NT2/D1 (cell line): ENCODE measurements around the gene SCNN1G.
"Not testable (repeated sequence)": the region's sequence is repeated elsewhere in the genome, so short reads cannot be mapped to it uniquely, and the experiment has no call there.

Experiments used
- DNase-seq: peaks from one replicate; pipeline ENCODE4 v3.0.0-alpha.2; 2011; ENCODE audit warnings: low read depth, low spot score
- H3K27me3 ChIP-seq: 2 replicates; pipeline ENCODE4 v1.6.0; 2011; ENCODE audit warnings: mild to moderate bottlenecking; ENCODE audit not compliant: insufficient read length, insufficient read depth
- H3K36me3 ChIP-seq: 2 replicates; pipeline ENCODE4 v1.6.1; 2011; ENCODE audit warnings: mild to moderate bottlenecking, low read length, mixed read lengths; ENCODE audit not compliant: insufficient read depth, insufficient read length
- H3K4me1 ChIP-seq: 2 replicates; pipeline ENCODE4 v1.5.1; 2011; ENCODE audit not compliant: insufficient read depth, insufficient read length
- H3K4me3 ChIP-seq: 2 replicates; pipeline ENCODE4 v1.5.1; 2011; ENCODE audit warnings: low read depth; ENCODE audit not compliant: insufficient read length
- H3K9ac ChIP-seq: 2 replicates; pipeline ENCODE4 v1.6.0; 2011; ENCODE audit warnings: low read depth; ENCODE audit not compliant: insufficient read length
- H3K9me3 ChIP-seq: 2 replicates; pipeline ENCODE4 v1.5.1; 2011; ENCODE audit warnings: mild to moderate bottlenecking, low read length; ENCODE audit not compliant: insufficient read depth
- SUZ12 ChIP-seq: IDR thresholded peaks from 2 replicates; pipeline ENCODE4 v1.6.1; 2011; ENCODE audit not compliant: insufficient read length, insufficient read depth; ENCODE audit errors: extremely low read depth
- YY1 ChIP-seq: IDR thresholded peaks from 2 replicates; pipeline ENCODE4 v1.6.1; 2011; ENCODE audit not compliant: insufficient read length, insufficient read depth
- ZNF274 ChIP-seq: IDR thresholded peaks from 2 replicates; pipeline ENCODE4 v1.6.1; 2011; ENCODE audit warnings: mild to moderate bottlenecking, low read depth, low read length

The SCNN1G gene

GRCh38 chr16:23141033-23141432, 41.5 kb upstream of the SCNN1G start:
- Histone ChIP-seq H3K4me1 (peaks cover 6% of the 10 kb centered on the region), H3K36me3 (no peaks in the 10 kb centered on the region), H3K9ac (no peak overlapping the region), H3K27me3 (no peaks in the 10 kb centered on the region), H3K9me3 (peaks cover 13% of the 10 kb centered on the region; the same call in 1 of the 2 replicates), H3K4me3 (no peak overlapping the region)
- DNase-seq: no peak
- TF ChIP-seq SUZ12: no peak
- TF ChIP-seq ZNF274: no peak
- no peak for TF ChIP-seq YY1

- peaks cover 13% of the 10 kb centered on the region; the same call in 1 of the 2 replicates for H3K9me3 ChIP-seq
- H3K9ac ChIP-seq: no peak overlapping the region
- H3K4me1 ChIP-seq: peaks cover 6% of the 10 kb centered on the region
- TF ChIP-seq ZNF274 (no peak), SUZ12 (no peak), YY1 (no peak)
- H3K4me3 ChIP-seq: no peak overlapping the region
- no peaks in the 10 kb centered on the region for H3K36me3 ChIP-seq
- H3K27me3 ChIP-seq: no peaks in the 10 kb centered on the region
- no peak for DNase-seq
Measured at GRCh38 chr16:23141500-23141899, 41.0 kb upstream of the SCNN1G start.

DNA sequence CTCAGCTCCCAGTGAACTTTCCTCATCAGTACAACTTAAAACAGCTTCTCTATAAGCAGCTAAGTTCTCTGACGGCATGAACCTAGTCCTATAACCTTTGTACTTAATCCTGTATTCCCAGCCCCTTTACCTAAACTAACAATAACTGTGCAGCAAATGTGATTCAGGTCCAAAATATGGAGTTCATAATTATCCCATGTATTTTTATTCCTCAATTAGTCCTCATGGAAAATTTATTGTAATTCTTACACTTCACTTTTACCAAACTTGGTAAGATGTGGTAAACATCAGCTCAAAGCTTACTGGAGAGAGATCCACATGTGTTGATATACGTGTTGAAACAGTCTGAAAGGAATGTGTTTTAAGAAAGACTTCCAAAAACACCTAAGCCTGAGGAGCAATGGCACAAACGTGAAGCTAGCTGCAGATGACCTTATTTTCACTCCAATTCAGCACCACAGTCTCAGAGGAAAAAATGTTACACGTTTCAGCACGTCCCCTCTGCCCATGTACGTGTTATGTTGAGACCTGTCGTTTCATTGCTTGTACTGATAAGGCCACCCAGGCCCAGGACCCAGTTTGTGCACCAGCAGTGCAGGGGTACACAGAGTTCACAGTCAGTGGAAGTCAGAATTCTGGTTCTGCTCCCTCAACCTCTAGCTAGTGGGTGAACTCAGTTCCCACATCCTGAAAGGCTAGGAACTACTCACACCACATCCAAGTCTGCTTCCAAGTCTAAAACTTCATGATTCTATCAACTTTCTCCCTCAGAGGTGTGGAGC, 40.4 kb upstream of the SCNN1G start:
- peaks cover 8% of the 10 kb centered on the region; the same call in 1 of the 2 replicates for H3K9me3 ChIP-seq
- no peak for TF ChIP-seq SUZ12
- no peak for TF ChIP-seq ZNF274
- TF ChIP-seq YY1: no peak
- no peaks in the 10 kb centered on the region for H3K36me3 ChIP-seq
- H3K4me3 ChIP-seq: no peak overlapping the region
- H3K4me1 ChIP-seq: peaks cover 6% of the 10 kb centered on the region
- H3K9ac ChIP-seq: no peak overlapping the region
- H3K27me3 ChIP-seq: no peaks in the 10 kb centered on the region
- DNase-seq: no peak

DNA sequence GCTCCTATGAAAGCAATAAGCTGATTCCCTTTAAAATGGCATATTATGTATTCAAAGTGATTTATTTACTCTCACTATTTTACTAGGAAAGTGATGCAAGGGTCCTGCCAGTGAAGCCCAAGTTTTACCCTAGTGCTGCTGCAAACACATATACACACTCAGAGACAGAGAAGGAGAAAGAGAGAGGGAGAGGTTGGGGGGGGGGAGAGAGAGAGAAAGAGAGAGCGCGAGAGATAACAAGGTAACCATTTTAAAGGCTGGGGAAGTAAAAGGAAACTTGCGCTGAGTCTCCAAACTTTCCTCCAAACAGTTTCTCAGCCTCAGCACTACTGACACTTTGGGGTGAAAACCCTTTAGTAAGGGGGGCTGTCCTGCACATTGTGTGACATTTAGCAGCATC, 39.2 kb upstream of the SCNN1G start:
- Histone ChIP-seq H3K27me3 (no peaks in the 10 kb centered on the region), H3K9me3 (no peaks in the 10 kb centered on the region), H3K4me3 (no peak overlapping the region), H3K4me1 (peaks cover 6% of the 10 kb centered on the region), H3K9ac (no peak overlapping the region), H3K36me3 (no peaks in the 10 kb centered on the region)
- TF ChIP-seq ZNF274: no peak
- TF ChIP-seq YY1: no peak
- TF ChIP-seq SUZ12: no peak
- DNase-seq: no peak

DNA sequence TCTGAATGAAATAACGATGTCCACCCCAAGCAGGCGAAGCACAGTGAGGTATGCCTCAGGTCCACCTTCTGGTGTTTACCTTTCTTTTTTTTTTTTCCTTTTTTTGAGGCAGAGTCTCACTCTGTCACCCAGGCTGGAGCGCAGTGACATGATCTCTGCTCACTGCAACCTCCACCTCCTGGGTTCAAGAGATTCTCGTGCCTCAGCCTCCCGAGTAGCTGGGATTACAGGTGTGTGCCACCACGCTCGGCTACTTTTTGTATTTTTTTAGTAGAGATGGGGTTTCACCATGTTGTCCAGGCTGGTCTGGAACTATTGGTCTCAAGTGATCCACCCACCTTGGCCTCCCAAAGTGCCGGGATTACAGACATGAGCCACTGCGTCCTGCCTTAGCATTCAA, 38.2 kb upstream of the SCNN1G start:
- H3K9ac ChIP-seq, H3K4me1 ChIP-seq, DNase-seq, H3K27me3 ChIP-seq, H3K9me3 ChIP-seq, H3K36me3 ChIP-seq, H3K4me3 ChIP-seq: not testable (repeated sequence)

- TF ChIP-seq YY1 (no peak), ZNF274 (no peak), SUZ12 (no peak)
- Histone ChIP-seq H3K36me3 (no peaks in the 10 kb centered on the region), H3K27me3 (peaks cover 2% of the 10 kb centered on the region), H3K9ac (no peak overlapping the region), H3K9me3 (no peaks in the 10 kb centered on the region), H3K4me3 (no peak overlapping the region), H3K4me1 (peaks cover 6% of the 10 kb centered on the region)
- DNase-seq: no peak
Measured at GRCh38 chr16:23145186-23145585, 37.4 kb upstream of the SCNN1G start.

- TF ChIP-seq YY1 (no peak), ZNF274 (no peak), SUZ12 (no peak)
- Histone ChIP-seq H3K9me3 (no peaks in the 10 kb centered on the region), H3K4me1 (peaks cover 6% of the 10 kb centered on the region), H3K9ac (no peak overlapping the region), H3K27me3 (peaks cover 6% of the 10 kb centered on the region), H3K4me3 (no peak overlapping the region), H3K36me3 (no peaks in the 10 kb centered on the region)
- no peak for DNase-seq
Measured at GRCh38 chr16:23145608-23146007, 36.9 kb upstream of the SCNN1G start.
